Right ventricle myocardium inferior (tissue), 1 donor: Measurements from ENCODE around the gene TSPAN18. TPM values are rescaled to one million over a fixed set of nuclear protein-coding genes. Genes with fewer than 3 reads are reported as not detected.

Source experiments
- ATAC-seq: fragments of 200-7000 bp; cut with Tn5 transposase; one replicate; pipeline ENCODE4 v1.9.1; 2020; ENCODE audit warnings: mild to moderate bottlenecking, moderate library complexity
- DNase-seq: peaks from one replicate; pipeline ENCODE4 v3.0.0; 2021; ENCODE audit errors: missing footprints
- intact Hi-C: fragments of 100-400 bp; cut with DNase I; formaldehyde crosslinking; loops from one replicate; pipeline ENCODE4 v1.11.0; 2022
- total RNA-seq: library from RNA; stranded (reverse); fragmentation: NEBNext Ultra II Directional; extraction: Animal tissue kit (Norgen Biotek cat#: 25700); gene quantifications from one replicate; pipeline ENCODE4 v1.2.1, GENCODE V29; 2021
- donor health status: DM: no; HTN: yes; CAD: no; lungs with severe emphysema.

TSPAN18 gene
- total RNA-seq, 1 donor from 2014 or later: 115 TPM

GRCh38 chr11:44927174-44927661, 200.5 kb downstream of the TSPAN18 start:
- ATAC-seq (peak; percentile 30), DNase-seq (no peak)
- intact Hi-C loops: no loop called here

DNA sequence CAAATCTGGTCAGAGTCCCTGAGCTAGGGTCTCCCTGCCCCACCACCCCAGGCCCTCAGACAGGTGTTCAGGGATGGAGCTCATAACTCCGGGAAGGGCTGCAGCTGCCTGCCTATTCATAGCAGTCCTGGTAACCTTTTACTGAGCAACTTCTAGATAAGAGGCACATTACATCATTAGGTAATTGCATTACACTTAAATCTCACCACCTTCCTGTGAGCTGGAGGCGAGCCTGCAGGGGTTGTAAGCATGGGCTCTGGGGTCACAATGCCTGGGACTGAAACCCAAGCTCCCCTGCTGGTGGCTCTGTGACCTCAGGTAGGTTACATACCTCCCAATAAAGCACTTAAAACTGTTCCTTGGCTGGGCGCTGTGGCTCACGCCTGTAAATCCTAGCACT, 201.4 kb downstream of the TSPAN18 start:
- no peak for ATAC-seq
- intact Hi-C loops: no loop called here
- no peak for DNase-seq

DNA sequence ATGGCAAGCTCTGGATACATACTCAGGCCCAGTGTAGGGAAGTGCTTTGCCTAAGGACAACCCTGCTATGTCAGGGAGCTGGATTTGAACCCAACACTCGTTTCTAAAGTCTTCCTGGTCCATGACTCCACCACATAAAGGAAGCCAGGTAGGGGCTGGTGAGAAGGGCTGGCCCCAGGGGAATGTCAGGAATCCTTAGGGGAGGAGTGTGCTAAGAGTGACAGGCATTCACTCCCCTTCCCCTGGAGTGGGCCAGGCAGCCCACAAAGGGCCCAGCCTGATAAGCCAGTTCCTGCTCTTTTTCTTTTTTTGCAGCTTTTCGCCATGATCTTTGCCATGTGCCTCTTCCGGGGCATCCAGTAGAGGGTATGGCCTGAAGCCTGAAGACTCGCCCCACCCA, 202.1 kb downstream of the TSPAN18 start:
- intact Hi-C loops: no loop called here
- DNase-seq (no peak), ATAC-seq (no peak)

DNA sequence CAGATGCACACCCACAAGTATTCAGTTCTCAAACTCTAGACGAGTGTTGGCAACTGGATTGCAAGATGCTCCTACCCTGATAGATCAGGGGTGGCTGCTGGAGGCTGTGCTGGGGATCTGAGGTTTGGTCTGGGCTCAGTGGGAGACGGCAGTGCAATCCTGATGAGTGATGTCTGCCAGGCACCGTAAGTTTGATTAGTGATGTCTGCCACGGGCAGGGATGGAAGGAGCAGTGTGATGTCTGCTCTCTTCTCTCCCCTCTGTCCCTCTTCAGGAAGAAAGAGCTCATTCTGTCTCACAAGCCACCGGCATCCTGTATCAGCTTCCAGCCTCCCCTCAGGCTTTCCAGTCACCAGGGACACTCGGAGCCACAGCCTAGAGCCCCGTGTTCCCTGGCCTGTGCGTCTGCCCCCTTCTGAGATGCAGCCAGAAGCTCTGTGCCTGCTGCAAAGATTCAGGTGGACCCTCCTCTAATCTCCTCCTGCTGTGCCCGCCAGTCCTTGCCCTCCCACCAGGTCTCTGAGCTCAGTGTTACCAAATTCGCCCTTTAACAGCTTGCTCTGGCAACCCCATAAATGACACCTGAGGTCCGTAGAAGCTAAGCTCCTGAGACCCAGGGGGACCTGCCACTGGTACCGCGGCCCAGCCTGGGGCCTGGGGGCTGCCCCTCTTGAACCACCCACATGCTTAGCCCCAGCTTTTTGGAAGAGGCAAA, 204.0 kb downstream of the TSPAN18 start:
- DNase-seq: no peak
- intact Hi-C loops: loop anchor here (10.0 kb wide), 1 partner anchor 364 kb away; no protein-coding TSS in a partner anchor
- no peak for ATAC-seq

- ATAC-seq (no peak), DNase-seq (no peak)
- intact Hi-C loops: loop anchor here (10.0 kb wide), 1 partner anchor 363 kb away; no protein-coding TSS in a partner anchor
Measured at GRCh38 chr11:44931466-44931865, 204.7 kb downstream of the TSPAN18 start.

DNA sequence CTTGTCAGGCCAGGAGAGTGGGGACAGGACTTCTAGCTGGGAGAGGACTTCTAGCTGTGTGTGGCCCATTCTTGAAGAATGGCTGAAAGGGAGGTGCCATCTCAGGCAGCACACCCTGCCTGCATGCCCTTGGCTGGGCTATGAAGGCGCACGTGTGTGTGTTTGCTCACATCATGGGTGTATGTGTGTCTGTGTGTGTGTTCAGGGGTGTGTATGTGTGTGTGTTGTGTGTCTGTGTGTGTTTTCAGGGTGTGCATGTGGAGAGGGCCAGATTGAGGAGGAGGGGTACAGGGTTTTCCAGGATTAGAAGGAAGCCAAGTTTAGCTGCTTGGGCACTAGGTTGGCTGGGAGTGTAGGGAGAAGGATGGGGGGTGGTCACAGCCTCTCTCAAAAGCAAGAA, 207.3 kb downstream of the TSPAN18 start:
- ATAC-seq (no peak), DNase-seq (no peak)
- intact Hi-C loops: loop anchor here (10.0 kb wide), 1 partner anchor 361 kb away; no protein-coding TSS in a partner anchor

GRCh38 chr11:44934735-44935250, 208.0 kb downstream of the TSPAN18 start:
- intact Hi-C loops: loop anchor here (5.0 to 10.0 kb wide), 2 partner anchors 360 to 398 kb away; no protein-coding TSS in a partner anchor
- DNase-seq: no peak
- ATAC-seq: no peak

DNA sequence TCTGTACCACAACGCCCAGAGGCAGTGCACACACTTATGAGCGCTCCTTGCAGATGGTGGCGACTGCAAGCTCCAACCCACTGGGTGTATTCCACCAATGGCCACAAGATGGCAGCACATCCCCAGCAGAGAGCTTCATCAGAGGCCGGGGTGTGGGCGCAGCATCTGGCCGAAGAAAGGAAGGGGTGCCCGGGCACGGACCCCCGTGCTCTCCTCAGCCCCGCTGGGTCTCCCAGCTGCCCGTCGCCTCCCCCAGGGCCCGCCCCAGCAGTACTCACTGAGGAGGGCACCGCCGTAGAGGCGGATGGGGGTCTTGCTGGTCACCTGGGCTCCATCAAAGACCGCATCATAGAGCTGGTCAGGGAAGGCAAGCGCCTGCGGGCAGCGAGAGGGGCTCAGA, 209.8 kb downstream of the TSPAN18 start:
- peak; percentile 49 for ATAC-seq
- DNase-seq: peak; percentile 90
- intact Hi-C loops: loop anchor here (1.0 to 10.0 kb wide), 3 partner anchors 169 to 396 kb away; no protein-coding TSS in a partner anchor

DNA sequence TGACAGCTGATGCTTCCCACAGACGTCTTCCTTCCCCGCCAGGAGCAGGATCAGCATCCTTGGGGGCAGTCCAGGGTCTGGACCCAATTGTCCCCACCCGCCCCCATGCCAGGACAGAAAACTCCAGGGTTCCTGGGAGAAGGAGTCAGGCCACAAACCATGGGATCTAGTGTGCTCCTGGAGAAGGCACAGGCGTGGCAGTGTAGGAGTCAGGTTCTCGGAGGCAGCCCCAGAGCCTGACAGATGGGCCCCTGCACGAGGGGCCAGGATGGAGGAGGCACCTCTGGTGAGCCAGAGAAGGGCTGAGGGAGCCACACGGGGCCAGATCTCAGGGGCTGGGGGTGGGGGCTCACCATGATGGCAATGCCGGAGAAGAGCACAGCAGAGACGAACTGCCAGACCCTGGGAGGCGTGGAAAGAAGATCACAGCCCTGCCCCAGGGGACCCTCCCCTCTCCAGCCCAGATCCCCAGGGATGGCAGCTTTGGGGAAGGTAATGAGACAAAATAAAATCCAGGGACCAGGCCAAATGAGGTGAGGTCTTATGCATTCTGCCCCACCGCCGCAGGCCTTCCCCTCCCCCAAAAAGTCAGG, 210.3 kb downstream of the TSPAN18 start:
- ATAC-seq: no peak
- DNase-seq: no peak
- intact Hi-C loops: loop anchor here (1.0 to 10.0 kb wide), 3 partner anchors 168 to 395 kb away; no protein-coding TSS in a partner anchor

DNA sequence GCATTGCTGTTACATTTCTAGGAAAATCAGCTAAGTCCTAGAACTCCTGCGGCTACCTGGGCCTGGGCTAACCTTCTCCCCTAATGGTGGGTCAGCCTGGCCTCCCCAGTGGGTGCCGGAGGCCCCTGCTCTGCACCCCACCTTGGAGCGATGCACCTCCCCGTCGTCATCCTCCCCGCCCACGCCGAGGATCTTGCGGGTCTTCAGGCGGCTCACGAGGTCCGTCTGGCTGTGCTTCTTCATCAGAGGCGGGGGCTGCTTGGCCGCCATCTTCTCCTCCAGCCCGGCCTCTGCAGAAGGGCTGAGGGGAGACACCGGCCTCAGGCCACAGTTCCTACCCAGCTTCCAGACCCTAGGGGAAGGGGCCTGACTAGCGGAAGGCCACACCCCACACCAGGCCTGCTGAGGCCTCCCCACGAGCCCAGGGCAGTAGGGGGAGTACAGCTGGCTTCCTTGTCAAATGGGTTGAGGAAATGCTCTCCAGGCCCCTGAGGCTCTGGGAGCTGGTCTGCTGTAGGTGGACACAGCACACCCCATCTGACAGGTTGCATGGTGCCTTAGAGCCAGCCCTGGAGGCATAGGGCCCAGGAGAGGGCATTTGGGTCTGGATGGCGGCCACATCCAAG, 211.4 kb downstream of the TSPAN18 start:
- no peak for DNase-seq
- intact Hi-C loops: loop anchor here (5.0 to 10.0 kb wide), 2 partner anchors 357 to 394 kb away; no protein-coding TSS in a partner anchor
- no peak for ATAC-seq

DNA sequence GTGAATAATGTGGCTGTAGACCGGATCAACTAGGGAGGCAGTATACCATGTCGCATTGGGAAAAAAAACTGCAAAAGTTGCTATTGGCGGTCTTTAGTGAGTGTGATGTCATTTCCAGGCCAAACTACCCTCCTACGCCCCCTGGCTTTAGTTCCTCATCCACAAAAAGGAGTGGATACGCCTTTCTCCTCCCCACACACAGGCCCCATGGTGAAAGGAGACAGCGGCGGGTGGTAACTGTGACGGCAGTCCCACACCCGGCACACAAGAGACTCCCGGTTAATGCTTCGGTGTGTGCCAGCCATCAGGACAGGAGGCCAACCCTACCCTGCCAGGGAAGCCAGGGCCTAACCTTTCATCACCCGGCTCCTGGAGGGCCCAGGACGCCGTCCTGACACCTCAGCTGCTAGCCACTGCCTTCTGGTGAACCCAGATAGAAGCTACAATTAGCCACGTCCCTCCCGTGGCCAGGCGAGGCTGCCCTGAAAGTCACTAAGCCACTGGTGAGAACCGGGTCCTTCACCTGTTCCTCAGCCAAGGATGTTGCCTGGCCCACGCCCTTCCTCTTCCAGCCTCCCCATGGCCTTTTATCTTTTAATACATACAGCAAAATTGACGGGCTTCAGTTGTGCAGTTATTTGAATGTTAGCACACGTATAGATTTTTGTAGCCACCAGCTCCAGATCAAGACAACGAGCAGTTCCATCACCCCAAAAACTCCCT, 213.1 kb downstream of the TSPAN18 start:
- no peak for DNase-seq
- intact Hi-C loops: loop anchor here (5.0 to 10.0 kb wide), 2 partner anchors 355 to 392 kb away; no protein-coding TSS in a partner anchor
- ATAC-seq: peak; percentile 69

GRCh38 chr11:44940404-44940803, 213.6 kb downstream of the TSPAN18 start:
- intact Hi-C loops: no loop called here
- DNase-seq (no peak), ATAC-seq (peak; percentile 46)

DNA sequence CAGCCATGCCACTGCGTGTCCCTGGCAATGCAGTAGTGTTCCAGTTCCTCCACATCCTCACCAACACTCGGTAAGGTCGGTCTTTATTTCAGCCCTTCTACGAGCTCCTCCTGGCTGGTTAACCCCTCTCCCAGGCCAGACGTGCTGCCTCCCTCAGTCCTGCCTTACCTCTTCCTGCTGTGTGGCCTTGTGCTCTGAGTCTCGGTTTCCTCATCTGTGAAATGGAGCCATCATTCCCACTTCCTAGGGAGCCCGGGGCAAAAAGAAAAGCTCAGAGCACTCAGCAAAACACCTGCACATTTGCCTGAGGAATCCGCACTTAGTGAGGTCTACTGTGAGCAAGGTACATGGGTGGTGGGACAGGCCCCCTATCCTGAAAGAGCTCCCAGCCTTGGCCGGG, 214.1 kb downstream of the TSPAN18 start:
- ATAC-seq (no peak), DNase-seq (no peak)
- intact Hi-C loops: no loop called here

DNA sequence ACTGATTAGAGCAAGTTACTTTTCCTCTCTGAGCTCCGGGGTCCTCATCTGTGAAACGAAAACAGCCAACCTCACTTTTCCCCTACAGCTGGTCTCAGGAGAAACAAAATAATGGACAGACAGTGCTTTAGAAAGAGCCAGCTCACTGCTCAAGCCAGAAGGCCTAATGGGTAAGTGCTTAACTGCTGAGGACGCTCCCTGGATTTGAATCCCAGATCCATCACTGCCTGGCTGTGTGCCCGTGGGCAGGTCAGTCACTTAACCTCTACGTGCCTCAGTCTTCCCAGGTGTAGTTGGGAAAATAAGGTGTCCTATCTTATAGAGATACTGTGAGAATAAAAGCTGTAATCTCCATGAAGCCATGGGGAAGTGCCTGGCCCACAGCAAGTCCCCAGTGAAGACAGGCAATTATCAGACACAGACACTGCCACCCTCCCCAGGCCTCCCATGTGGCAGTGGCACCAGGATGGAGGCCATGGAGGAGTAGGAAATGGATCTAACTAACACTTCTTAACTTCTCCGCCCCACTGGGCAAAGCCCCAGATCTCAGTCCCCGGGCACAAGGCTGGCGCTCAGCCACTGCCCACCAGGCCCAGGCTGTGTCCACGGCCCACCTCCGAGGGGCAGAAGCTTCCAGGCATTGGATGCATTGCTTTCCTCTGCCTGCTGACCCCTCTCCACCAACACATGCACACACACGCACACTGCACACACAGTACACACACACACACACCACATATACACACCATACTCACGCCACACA, 214.7 kb downstream of the TSPAN18 start:
- ATAC-seq: no peak
- intact Hi-C loops: no loop called here
- no peak for DNase-seq

- intact Hi-C loops: no loop called here
Measured at GRCh38 chr11:44942029-44942955, 215.5 kb downstream of the TSPAN18 start.

GRCh38 chr11:44943118-44943517, 216.4 kb downstream of the TSPAN18 start:
- DNase-seq (no peak), ATAC-seq (no peak)
- intact Hi-C loops: no loop called here

More at GRCh38 chr11:44942029-44942955, 215.5 kb downstream of the TSPAN18 start:
- no peak for DNase-seq
- no peak for ATAC-seq

DNA sequence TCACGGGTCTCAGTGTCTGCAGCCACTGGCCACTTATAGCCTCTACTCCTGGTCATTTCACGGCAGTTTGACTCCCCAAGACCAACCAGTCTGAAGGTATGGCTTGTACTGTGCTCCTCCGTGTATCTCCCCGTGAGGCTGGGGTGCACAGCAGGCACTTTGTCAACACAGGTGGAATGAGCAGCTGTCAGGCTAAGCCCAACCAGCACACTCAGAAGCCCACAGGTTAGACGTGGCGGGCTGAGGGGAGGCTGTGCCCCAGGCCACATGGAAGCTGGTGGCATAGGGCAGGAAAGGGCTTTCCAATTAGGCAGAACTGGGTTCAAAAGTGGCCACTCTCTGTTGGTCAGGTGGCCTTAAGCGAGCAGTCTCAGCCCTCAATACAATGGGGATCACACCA, 216.9 kb downstream of the TSPAN18 start:
- intact Hi-C loops: no loop called here
- DNase-seq (no peak), ATAC-seq (no peak)
